ENCODE data around the gene NDNF.

DNA sequence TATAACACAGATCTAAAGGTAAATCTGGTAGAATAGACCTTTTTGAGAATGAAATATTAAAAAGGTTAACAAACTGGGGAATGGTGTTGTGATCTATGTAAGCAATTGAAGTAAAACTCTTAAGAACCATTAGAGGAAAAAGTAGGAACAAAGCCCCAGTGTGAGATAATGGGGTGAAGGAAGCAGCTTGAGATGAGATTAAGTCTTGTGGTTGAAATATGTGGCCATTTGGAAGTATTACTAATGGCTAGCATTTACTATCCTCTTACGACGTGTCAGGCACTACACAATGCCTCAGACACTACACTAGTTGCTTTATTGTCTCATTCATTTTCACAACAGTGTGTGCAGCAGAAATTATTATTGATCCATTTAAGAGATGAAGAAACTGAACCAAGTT lies 25.9 kb upstream of the NDNF start:
- TF ChIP-seq CTCF (IDR thresholded peaks at IDR 0.05; ENCODE audit: poor library complexity) (no peak), EZH2 (IDR thresholded peaks at IDR 0.05; ENCODE audit: borderline replicate concordance) (no peak)
